Cardiac muscle cell (in vitro differentiated cells and primary cell): Measurements from ENCODE around the gene MISP. TPM values are rescaled to one million over a fixed set of nuclear protein-coding genes. Genes with fewer than 3 reads are reported as not detected.
"Not testable (repeated sequence)": the region's sequence is repeated elsewhere in the genome, so short reads cannot be mapped to it uniquely, and the experiment has no call there.

Source experiments
- DNase-seq, 2 donors: peaks; one replicate each; pipeline versions ENCODE4 v3.0.0 to v3.0.0-alpha.2; 2010 to 2017; ENCODE audit warnings: low read depth in 1 of 2, low spot score in 1 of 2
- H3K27ac ChIP-seq: fragments of 200-600 bp; sonication (generic); 2 replicates; pipeline ENCODE4 v1.5.1; 2016
- H3K27me3 ChIP-seq: fragments of 200-600 bp; sonication (generic); 2 replicates; pipeline ENCODE4 v1.6.0; 2016; ENCODE audit warnings: control low read depth
- H3K36me3 ChIP-seq: fragments of 200-600 bp; sonication (generic); 2 replicates; pipeline ENCODE4 v1.5.1; 2016; ENCODE audit warnings: control low read depth
- H3K4me1 ChIP-seq: fragments of 200-600 bp; sonication (generic); 2 replicates; pipeline ENCODE4 v1.8.1; 2017; ENCODE audit warnings: low read depth, mild to moderate bottlenecking, mixed run types
- H3K4me3 ChIP-seq: fragments of 200-600 bp; sonication (generic); 2 replicates; pipeline ENCODE4 v1.5.1; 2016; ENCODE audit warnings: mild to moderate bottlenecking
- H3K9me3 ChIP-seq: fragments of 200-600 bp; sonication (generic); 2 replicates; pipeline ENCODE4 v1.5.1; 2017; ENCODE audit warnings: low read depth, mild to moderate bottlenecking, control low read depth
- polyA plus RNA-seq: library from polyadenylated mRNA; unstranded; fragments of >200 nt; fragmentation: Nextera tagmentation; extraction: Ambion mirVana; gene quantifications from 2 replicates; pipeline ENCODE4 v1.2.1, GENCODE V29; 2016
- total RNA-seq: library from RNA; depleted of rRNA; stranded (reverse); fragments of >200 nt; gene quantifications from 2 replicates; pipeline ENCODE4 v1.2.3, GENCODE V29; 2016
- TF ChIP-seq, protein P1 (sequence below): IDR thresholded peaks from 2 replicates; pipeline ENCODE4 v1.5.1; 2012; ENCODE audit warnings: low read depth, mild to moderate bottlenecking, low read length

MISP gene, protein sequence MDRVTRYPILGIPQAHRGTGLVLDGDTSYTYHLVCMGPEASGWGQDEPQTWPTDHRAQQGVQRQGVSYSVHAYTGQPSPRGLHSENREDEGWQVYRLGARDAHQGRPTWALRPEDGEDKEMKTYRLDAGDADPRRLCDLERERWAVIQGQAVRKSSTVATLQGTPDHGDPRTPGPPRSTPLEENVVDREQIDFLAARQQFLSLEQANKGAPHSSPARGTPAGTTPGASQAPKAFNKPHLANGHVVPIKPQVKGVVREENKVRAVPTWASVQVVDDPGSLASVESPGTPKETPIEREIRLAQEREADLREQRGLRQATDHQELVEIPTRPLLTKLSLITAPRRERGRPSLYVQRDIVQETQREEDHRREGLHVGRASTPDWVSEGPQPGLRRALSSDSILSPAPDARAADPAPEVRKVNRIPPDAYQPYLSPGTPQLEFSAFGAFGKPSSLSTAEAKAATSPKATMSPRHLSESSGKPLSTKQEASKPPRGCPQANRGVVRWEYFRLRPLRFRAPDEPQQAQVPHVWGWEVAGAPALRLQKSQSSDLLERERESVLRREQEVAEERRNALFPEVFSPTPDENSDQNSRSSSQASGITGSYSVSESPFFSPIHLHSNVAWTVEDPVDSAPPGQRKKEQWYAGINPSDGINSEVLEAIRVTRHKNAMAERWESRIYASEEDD
- 0.18 and 1.2 TPM in 2 replicates for total RNA-seq
- not detected in 2 replicates for polyA plus RNA-seq

DNA sequence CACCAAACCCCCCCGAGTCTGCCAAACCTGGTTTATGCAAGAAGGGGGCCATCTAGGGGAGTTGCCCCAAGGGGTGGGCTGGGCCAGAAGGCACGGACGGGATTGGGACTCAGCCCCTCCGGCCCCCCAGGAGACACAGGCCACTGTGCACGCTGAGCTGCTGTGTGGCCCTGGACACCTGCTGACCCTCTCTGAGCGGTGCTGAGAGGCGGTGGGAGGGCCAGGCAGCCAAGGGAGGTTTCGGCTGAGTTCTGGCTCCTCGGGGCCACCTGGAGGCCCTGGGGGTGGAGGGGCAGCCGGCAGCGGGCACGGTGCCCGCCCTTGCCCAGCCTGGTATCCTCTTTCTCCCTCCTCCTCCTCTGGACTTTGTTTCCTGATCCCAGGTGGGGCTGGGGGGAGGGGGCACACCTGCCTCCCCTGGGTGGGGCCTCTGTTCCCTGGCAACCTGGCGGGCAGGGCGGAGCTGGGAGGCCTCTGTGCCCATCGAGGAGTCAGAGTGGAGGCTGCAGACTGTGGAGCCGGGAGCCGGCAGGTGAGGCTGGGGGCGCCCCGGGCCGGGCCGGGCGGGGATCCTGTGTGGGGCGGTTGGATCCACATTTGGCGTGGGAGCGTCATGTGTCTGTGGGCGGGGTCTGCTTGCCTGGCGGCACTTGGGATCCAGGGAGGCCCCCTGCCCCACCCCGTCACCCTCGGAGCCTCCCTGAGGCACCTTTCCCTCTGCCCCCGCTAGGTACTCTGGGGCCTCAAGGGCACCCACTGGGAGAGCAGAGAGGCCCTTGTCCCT, at the start of gene MISP:
Gene MISP, plus strand, starts transcription at position 473 of the 784 bp plus-strand sequence. CDS start 5,835 bp downstream, outside the sequence.
- Histone ChIP-seq H3K4me3 (no peak within 1 kb of the TSS), H3K36me3 (no peaks in the 10 kb centered on the region), H3K9me3 (no peaks in the 10 kb centered on the region), H3K27ac (no peak within 1 kb of the TSS), H3K4me1 (no peaks in the 10 kb centered on the region), H3K27me3 (no peaks in the 10 kb centered on the region)
- TF ChIP-seq, protein P1, sequence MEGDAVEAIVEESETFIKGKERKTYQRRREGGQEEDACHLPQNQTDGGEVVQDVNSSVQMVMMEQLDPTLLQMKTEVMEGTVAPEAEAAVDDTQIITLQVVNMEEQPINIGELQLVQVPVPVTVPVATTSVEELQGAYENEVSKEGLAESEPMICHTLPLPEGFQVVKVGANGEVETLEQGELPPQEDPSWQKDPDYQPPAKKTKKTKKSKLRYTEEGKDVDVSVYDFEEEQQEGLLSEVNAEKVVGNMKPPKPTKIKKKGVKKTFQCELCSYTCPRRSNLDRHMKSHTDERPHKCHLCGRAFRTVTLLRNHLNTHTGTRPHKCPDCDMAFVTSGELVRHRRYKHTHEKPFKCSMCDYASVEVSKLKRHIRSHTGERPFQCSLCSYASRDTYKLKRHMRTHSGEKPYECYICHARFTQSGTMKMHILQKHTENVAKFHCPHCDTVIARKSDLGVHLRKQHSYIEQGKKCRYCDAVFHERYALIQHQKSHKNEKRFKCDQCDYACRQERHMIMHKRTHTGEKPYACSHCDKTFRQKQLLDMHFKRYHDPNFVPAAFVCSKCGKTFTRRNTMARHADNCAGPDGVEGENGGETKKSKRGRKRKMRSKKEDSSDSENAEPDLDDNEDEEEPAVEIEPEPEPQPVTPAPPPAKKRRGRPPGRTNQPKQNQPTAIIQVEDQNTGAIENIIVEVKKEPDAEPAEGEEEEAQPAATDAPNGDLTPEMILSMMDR = no peak
- DNase-seq = no peak

DNA sequence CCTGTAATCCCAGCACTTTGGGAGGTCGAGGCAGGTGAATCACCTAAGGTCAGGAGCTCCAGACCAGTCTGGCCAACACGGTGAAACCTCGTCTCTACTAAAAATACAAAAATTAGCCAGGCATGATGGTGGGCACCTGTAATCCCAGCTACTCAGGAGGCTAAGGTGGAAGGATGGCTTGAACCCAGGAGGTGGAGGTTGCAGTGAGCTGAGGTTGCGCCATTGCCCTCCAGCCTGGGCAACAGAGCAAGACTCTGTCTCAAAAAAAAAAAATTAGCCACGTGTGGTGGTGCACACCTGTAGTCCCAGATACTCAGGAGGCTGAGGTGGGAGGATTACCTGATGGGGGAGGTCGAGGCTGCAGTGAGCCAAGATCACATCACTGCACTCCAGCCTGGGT, 48.1 kb upstream of the MISP start:
- H3K27me3 ChIP-seq, H3K27ac ChIP-seq, H3K4me3 ChIP-seq, H3K4me1 ChIP-seq, H3K9me3 ChIP-seq, DNase-seq, H3K36me3 ChIP-seq: not testable (repeated sequence)

DNA sequence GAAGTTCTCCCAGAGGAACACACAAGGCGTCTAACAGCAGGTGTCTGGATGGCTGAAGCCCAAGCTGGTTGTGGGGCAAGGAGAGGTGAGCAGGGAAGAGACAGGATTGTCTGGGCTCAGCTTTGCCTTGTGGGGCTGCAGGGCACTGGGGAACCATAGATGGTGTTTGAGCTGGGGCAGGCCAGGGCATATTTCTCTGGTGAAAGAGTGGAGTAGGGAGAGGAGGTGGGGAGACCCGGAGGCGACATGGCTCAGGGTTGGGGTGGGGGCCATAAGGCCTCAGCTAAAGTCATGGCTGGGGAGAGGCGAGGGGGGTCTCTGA, 47.6 kb upstream of the MISP start:
- no peak for DNase-seq

DNA sequence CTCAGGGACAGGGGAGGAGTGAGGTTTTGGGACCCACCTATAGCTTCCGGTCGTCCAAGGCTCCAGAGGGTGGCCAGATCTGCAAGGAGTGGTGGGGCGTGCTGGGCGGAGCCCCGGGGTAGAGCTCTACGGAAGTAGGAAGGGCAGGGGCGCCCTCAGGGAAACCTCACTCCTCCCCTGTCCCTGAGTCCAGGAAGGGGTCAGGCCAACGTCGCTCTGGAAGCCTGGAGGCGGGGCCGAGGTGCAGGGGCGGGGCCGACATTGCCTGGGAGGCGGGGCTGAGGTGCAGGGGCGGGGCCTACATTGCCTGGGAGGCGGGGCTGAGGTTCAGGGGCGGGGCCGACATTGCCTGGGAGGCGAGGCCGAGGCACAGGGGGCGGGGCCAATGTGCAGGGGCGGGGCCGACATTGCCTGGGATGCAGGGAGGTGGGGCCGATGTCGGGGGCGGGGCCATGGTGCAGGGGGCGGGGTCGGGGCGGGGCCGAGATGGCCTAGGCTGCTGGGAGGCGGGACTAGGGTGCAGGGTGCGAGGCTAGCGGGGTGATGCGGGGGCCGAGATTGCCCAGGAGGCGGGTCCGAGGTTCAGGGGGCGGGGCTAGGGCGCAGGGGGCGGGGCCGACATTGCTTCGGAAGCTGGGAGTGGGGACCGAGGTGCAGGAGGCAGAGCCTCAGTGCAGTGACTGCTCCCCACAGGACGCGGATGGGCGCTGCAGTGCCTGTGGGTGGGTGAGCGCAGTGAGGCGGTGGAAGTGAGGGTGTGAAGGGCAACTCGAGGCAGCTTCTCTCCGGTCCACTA, 47.1 kb upstream of the MISP start:
- TF ChIP-seq, protein P1 = no peak
- Histone ChIP-seq H3K9me3 (no peaks in the 10 kb centered on the region), H3K27me3 (no peaks in the 10 kb centered on the region), H3K4me3 (no peak overlapping the region), H3K27ac (no peak overlapping the region), H3K36me3 (no peaks in the 10 kb centered on the region), H3K4me1 (no peaks in the 10 kb centered on the region)
- peak; percentile 68 to 73 for DNase-seq

More for the DNA sequence above, 47.6 kb upstream of the MISP start:
- H3K4me1 ChIP-seq = no peaks in the 10 kb centered on the region
- TF ChIP-seq, protein P1 = no peak
- H3K9me3 ChIP-seq = no peaks in the 10 kb centered on the region
- H3K27me3 ChIP-seq = no peaks in the 10 kb centered on the region
- no peaks in the 10 kb centered on the region for H3K36me3 ChIP-seq
- no peak overlapping the region for H3K27ac ChIP-seq
- no peak overlapping the region for H3K4me3 ChIP-seq

DNA sequence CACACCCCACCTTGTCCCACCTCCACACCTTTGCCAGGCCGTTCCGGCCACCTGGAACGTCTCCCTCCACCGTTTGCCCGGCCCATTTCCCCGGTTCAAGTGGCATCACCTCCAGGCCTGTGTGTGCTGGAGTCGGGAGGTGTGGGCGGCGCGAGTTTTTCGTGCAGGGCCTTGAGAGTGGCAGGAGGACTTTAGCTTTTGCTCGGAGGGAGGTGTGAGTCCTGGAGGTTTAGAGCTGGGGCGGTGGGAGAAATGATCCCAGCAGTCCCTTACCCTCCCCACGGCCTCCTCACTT, 46.5 kb upstream of the MISP start:
- Histone ChIP-seq H3K4me1 (no peaks in the 10 kb centered on the region), H3K9me3 (no peaks in the 10 kb centered on the region), H3K4me3 (no peak overlapping the region), H3K36me3 (no peaks in the 10 kb centered on the region), H3K27ac (no peak overlapping the region), H3K27me3 (no peaks in the 10 kb centered on the region)
- TF ChIP-seq, protein P1 = no peak
- DNase-seq = no peak
